Ishikawa (cell line): ENCODE data around the gene GYS1.

Experiments used
- CEBPB ChIP-seq: IDR thresholded peaks from 2 replicates; pipeline ENCODE4 v1.6.1; 2012
- CREB1 ChIP-seq: IDR thresholded peaks from 2 replicates; pipeline ENCODE4 v1.6.1; 2012; ENCODE audit warnings: low read depth
- EGR1 ChIP-seq: IDR thresholded peaks from 2 replicates; pipeline ENCODE4 v1.6.1; 2012
- EP300 ChIP-seq: IDR thresholded peaks from 2 replicates; pipeline ENCODE4 v1.6.1; 2012; ENCODE audit warnings: borderline replicate concordance
- FOXM1 ChIP-seq: IDR thresholded peaks from 2 replicates; pipeline ENCODE4 v1.6.1; 2012; ENCODE audit warnings: low read depth, borderline replicate concordance
- MAX ChIP-seq: IDR thresholded peaks from 2 replicates; pipeline ENCODE4 v1.6.1; 2012
- NFIC ChIP-seq: IDR thresholded peaks from 2 replicates; pipeline ENCODE4 v1.6.1; 2012
- RAD21 ChIP-seq: IDR thresholded peaks from 2 replicates; pipeline ENCODE4 v1.6.1; 2012; ENCODE audit warnings: low read depth
- TAF1 ChIP-seq: IDR thresholded peaks from 2 replicates; pipeline ENCODE4 v1.6.1; 2012; ENCODE audit warnings: low read depth, mild to moderate bottlenecking
- TCF12 ChIP-seq: IDR thresholded peaks from 2 replicates; pipeline ENCODE4 v1.6.1; 2012; ENCODE audit warnings: low read depth
- TEAD4 ChIP-seq: IDR thresholded peaks from 2 replicates; pipeline ENCODE4 v1.6.1; 2012
- YY1 ChIP-seq: IDR thresholded peaks from 2 replicates; pipeline ENCODE4 v1.6.1; 2012; ENCODE audit warnings: low read depth
- ZBTB7A ChIP-seq: IDR thresholded peaks from 2 replicates; pipeline ENCODE4 v1.6.1; 2012; ENCODE audit warnings: low read depth
- TF ChIP-seq, protein P1 (sequence below): IDR thresholded peaks from 2 replicates; pipeline ENCODE4 v1.6.1; 2012; ENCODE audit warnings: low read depth, mild to moderate bottlenecking
- TF ChIP-seq, protein P2 (sequence below): IDR thresholded peaks from 2 replicates; pipeline ENCODE4 v1.6.1; 2012

GYS1 gene

GRCh38 chr19:48986211-48986610, 6.9 kb downstream of the GYS1 start:
- no peak for TF ChIP-seq YY1
- TF ChIP-seq TAF1: no peak
- TF ChIP-seq, protein P1, sequence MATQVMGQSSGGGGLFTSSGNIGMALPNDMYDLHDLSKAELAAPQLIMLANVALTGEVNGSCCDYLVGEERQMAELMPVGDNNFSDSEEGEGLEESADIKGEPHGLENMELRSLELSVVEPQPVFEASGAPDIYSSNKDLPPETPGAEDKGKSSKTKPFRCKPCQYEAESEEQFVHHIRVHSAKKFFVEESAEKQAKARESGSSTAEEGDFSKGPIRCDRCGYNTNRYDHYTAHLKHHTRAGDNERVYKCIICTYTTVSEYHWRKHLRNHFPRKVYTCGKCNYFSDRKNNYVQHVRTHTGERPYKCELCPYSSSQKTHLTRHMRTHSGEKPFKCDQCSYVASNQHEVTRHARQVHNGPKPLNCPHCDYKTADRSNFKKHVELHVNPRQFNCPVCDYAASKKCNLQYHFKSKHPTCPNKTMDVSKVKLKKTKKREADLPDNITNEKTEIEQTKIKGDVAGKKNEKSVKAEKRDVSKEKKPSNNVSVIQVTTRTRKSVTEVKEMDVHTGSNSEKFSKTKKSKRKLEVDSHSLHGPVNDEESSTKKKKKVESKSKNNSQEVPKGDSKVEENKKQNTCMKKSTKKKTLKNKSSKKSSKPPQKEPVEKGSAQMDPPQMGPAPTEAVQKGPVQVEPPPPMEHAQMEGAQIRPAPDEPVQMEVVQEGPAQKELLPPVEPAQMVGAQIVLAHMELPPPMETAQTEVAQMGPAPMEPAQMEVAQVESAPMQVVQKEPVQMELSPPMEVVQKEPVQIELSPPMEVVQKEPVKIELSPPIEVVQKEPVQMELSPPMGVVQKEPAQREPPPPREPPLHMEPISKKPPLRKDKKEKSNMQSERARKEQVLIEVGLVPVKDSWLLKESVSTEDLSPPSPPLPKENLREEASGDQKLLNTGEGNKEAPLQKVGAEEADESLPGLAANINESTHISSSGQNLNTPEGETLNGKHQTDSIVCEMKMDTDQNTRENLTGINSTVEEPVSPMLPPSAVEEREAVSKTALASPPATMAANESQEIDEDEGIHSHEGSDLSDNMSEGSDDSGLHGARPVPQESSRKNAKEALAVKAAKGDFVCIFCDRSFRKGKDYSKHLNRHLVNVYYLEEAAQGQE: no peak
- TF ChIP-seq NFIC: no peak
- no peak for TF ChIP-seq EP300
- no peak for TF ChIP-seq TEAD4
- TF ChIP-seq MAX: no peak

DNA sequence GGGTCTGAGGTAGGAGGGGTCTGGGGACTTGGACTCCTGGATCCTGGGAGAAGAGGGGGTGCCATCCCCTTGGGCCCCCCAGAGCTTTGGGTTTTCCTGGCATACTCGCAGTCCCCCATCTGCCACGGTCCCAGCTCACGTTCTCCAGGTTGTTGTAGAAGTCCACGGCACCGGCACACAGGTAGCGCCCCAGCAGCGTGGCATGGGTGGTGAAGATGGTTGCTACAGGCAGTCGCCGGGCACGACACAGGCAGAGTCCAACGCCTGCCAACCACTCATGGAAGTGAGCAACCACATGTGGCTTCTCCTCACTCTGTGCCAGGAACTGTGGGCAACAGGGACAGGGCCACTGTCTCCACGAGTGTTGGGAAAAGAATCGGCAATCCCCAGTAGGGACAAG, 7.4 kb downstream of the GYS1 start:
- TF ChIP-seq CEBPB: no peak
- TF ChIP-seq TAF1: no peak
- TF ChIP-seq TCF12: no peak
- no peak for TF ChIP-seq YY1
- no peak for TF ChIP-seq ZBTB7A
- TF ChIP-seq, protein P2, sequence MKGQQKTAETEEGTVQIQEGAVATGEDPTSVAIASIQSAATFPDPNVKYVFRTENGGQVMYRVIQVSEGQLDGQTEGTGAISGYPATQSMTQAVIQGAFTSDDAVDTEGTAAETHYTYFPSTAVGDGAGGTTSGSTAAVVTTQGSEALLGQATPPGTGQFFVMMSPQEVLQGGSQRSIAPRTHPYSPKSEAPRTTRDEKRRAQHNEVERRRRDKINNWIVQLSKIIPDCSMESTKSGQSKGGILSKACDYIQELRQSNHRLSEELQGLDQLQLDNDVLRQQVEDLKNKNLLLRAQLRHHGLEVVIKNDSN: no peak
- TF ChIP-seq RAD21: no peak
- no peak for TF ChIP-seq MAX
- no peak for TF ChIP-seq CREB1
- no peak for TF ChIP-seq EGR1
- no peak for TF ChIP-seq FOXM1
- TF ChIP-seq EP300: no peak
- TF ChIP-seq, protein P1: no peak
- no peak for TF ChIP-seq NFIC
- no peak for TF ChIP-seq TEAD4

GRCh38 chr19:48982280-48982679, 10.8 kb downstream of the GYS1 start:
- TF ChIP-seq CEBPB (peak; percentile 7; the same call in 1 of the 2 replicates), MAX (no peak)

GRCh38 chr19:48977061-48977460, 16.0 kb downstream of the GYS1 start:
- TF ChIP-seq, protein P2: no peak
- TF ChIP-seq FOXM1 (no peak), TEAD4 (no peak), ZBTB7A (no peak), TCF12 (no peak), NFIC (no peak), RAD21 (no peak), TAF1 (no peak), CREB1 (no peak), CEBPB (no peak), EP300 (no peak), EGR1 (no peak)
- TF ChIP-seq, protein P1: no peak
